HG03520 (cell line): ENCODE data around the gene DGKI.

Experiments
- ATAC-seq: cut with Tn5 transposase; IDR thresholded peaks from one replicate; pipeline ENCODE4 v1.9.1; 2021; ENCODE audit warnings: mild to moderate bottlenecking, moderate library complexity; ENCODE audit not compliant: unreplicated experiment

DGKI gene

GRCh38 chr7:137661634-137662033 is 185.1 kb downstream of the DGKI start:
- no peak for ATAC-seq

GRCh38 chr7:137658190-137658900 is 188.4 kb downstream of the DGKI start:
- ATAC-seq = no peak

GRCh38 chr7:137657476-137658189 is 189.1 kb downstream of the DGKI start:
- no peak for ATAC-seq

- no peak for ATAC-seq
These were observed 189.9 kb downstream of the DGKI start for GRCh38 chr7:137656850-137657232.

GRCh38 chr7:137656227-137656849 is 190.4 kb downstream of the DGKI start:
- peak; percentile 78 for ATAC-seq

- ATAC-seq = no peak
These were observed 191.0 kb downstream of the DGKI start for GRCh38 chr7:137655804-137656203.

- no peak for ATAC-seq
These were observed 194.1 kb downstream of the DGKI start for GRCh38 chr7:137652721-137653120.

GRCh38 chr7:137647905-137648565 is 198.7 kb downstream of the DGKI start:
- ATAC-seq = no peak

GRCh38 chr7:137642472-137642871 is 204.3 kb downstream of the DGKI start:
- ATAC-seq = no peak

GRCh38 chr7:137642031-137642430 is 204.7 kb downstream of the DGKI start:
- no peak for ATAC-seq

- ATAC-seq = no peak
These were observed 210.4 kb downstream of the DGKI start for GRCh38 chr7:137636376-137636775.

GRCh38 chr7:137635874-137636273 is 210.9 kb downstream of the DGKI start:
- ATAC-seq = no peak

- no peak for ATAC-seq
These were observed 211.6 kb downstream of the DGKI start for GRCh38 chr7:137635132-137635531.

- no peak for ATAC-seq
These were observed 212.4 kb downstream of the DGKI start for GRCh38 chr7:137634356-137634755.

GRCh38 chr7:137633133-137633532 is 213.6 kb downstream of the DGKI start:
- no peak for ATAC-seq

- ATAC-seq = no peak
These were observed 218.6 kb downstream of the DGKI start for GRCh38 chr7:137628216-137628615.

- peak; percentile 72 for ATAC-seq
These were observed 220.2 kb downstream of the DGKI start for GRCh38 chr7:137626469-137627067.

GRCh38 chr7:137625197-137625596 is 221.6 kb downstream of the DGKI start:
- ATAC-seq = no peak

- ATAC-seq = no peak
These were observed 227.6 kb downstream of the DGKI start for GRCh38 chr7:137619181-137619580.

- ATAC-seq = no peak
These were observed 228.0 kb downstream of the DGKI start for GRCh38 chr7:137618748-137619147.

GRCh38 chr7:137613006-137613525 is 233.7 kb downstream of the DGKI start:
- ATAC-seq = no peak
